ENCODE measurements around the gene ESYT1.
A peak's percentile ranks its signal among the peaks of the same experiment; 100 is the strongest.

Gene ESYT1

DNA sequence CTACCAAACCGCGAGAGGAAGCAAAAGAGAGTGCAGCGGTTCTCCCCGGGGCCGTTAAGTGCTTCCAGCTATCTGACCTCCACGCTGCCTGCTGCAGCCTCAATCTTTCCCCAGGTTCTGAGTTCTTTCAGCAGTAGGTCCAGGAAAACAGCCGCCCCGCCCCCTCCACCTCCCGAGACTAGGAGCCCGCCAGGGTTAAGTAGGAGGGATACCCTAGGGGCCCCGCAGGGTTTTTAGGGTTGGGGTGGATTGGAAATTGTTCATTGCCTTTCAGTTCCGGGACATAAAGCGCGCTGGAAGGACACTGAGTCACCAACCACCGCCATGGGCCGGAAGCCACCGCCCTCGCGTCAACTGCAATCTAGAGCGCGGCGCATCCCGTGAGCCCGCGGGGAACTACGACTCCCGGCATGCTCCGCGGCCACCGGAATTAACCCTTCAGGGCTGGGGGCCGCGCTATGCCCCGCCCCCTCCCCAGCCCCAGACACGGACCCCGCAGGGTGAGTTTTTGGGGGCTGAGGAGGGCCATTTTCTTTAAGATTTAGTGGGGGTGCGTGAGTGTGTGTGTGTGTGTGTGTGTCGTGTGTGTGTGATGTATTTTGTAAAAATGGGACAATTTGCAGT is 24.2 kb downstream of the ESYT1 start, which contains the start of gene MYL6B:
TSS of gene MYL6B (plus strand) at position 456 of the 624 bp plus-strand sequence. CDS start 1,332 bp downstream, outside the sequence.
- TF ChIP-seq, protein P1, sequence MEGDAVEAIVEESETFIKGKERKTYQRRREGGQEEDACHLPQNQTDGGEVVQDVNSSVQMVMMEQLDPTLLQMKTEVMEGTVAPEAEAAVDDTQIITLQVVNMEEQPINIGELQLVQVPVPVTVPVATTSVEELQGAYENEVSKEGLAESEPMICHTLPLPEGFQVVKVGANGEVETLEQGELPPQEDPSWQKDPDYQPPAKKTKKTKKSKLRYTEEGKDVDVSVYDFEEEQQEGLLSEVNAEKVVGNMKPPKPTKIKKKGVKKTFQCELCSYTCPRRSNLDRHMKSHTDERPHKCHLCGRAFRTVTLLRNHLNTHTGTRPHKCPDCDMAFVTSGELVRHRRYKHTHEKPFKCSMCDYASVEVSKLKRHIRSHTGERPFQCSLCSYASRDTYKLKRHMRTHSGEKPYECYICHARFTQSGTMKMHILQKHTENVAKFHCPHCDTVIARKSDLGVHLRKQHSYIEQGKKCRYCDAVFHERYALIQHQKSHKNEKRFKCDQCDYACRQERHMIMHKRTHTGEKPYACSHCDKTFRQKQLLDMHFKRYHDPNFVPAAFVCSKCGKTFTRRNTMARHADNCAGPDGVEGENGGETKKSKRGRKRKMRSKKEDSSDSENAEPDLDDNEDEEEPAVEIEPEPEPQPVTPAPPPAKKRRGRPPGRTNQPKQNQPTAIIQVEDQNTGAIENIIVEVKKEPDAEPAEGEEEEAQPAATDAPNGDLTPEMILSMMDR (IDR thresholded peaks at IDR 0.05): no peak
- Histone ChIP-seq H3K27me3 (ENCODE audit: control insufficient read depth, insufficient read depth, low read length) (no peaks in the 10 kb centered on the region), H3K9ac (peak within 1 kb of the TSS; percentile 85), H3K36me3 (ENCODE audit: control insufficient read depth, insufficient read depth, low read length) (no peaks in the 10 kb centered on the region), H3K4me2 (ENCODE audit: low read length) (peak within 1 kb of the TSS; percentile 83), H3K4me3 (ENCODE audit: low read depth, low read length) (peak within 1 kb of the TSS; percentile 82), H3K4me1 (peaks cover 14% of the 10 kb centered on the region), H2AFZ (peak within 1 kb of the TSS; percentile 88), H3K9me3 (ENCODE audit: control insufficient read depth, low read length) (no peaks in the 10 kb centered on the region), H3K27ac (peak within 1 kb of the TSS; percentile 95), H3K79me2 (no peaks in the 10 kb centered on the region)

DNA sequence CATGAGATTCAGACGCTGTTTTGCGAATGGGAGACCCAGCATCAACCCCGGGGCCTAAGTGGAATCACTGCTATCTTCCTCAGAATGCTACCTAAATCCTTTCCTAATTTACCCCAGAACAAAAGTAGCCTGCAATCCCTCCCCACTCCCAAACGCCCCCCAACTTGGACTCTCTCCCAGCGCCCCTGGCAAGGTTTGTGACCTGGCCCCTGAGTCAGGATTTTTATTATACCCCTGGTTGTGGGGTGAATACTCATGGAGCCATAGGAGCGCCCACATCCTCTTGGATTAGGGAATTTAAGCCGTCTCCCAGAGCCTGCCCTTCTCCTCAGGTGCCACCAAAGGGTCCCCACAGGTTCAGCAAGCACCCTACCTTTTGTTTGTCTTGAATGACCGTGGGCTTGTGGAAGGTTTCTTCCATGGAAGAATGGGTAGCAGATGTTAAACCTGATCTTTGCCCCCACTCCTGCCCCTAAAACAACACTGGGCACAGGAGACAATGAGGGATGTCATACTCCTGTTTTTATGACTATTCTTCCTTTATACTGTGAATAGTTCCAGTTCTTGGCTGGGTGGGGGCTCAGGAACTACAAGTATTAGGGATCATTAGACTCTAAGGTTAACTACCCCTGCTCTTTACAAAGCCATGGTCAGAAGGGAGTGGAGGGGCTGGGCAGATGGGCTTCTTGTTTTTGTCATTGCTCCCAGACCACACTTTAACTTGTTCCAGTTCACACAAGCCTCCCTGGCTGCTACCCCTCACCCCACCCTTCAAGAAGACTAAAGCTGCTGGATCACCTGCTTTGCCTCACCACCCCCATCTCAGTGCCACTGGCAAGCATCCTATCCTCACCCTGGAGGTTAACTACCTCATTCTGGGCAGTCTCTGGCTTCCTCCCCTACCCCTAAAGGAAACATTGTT is 24.9 kb downstream of the ESYT1 start:
- Histone ChIP-seq H3K27ac (peak overlapping the region; percentile 95), H3K4me1 (peaks cover 18% of the 10 kb centered on the region)

DNA sequence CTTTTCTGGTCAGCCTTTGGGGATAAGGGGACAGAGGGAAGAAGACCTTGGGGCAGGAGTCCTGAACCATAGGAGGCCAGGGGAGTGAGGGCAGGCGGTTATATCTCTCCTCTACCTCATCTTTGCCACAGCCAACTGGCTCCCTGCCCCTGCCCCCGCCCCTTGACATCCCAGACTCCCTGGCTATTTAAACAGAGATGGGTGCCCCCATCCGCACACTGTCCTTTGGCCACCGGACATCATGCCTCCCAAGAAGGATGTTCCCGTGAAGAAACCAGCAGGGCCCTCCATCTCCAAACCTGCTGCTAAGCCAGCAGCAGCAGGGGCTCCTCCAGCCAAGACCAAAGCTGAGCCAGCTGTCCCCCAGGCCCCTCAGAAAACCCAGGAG is 25.6 kb downstream of the ESYT1 start:
- no peaks in the 10 kb centered on the region for H3K36me3 ChIP-seq (ENCODE audit: control insufficient read depth, insufficient read depth, low read length)
- peaks cover 18% of the 10 kb centered on the region for H3K4me1 ChIP-seq
- no peak overlapping the region for H3K27ac ChIP-seq
- H3K4me3 ChIP-seq (ENCODE audit: low read depth, low read length): peak overlapping the region; percentile 82
- H3K9me3 ChIP-seq (ENCODE audit: control insufficient read depth, low read length): no peaks in the 10 kb centered on the region
- no peak overlapping the region for H2AFZ ChIP-seq
- H3K9ac ChIP-seq: no peak overlapping the region
- peaks cover 5% of the 10 kb centered on the region for H3K79me2 ChIP-seq
- peak overlapping the region; percentile 83 for H3K4me2 ChIP-seq (ENCODE audit: low read length)
- TF ChIP-seq, protein P1 (IDR thresholded peaks at IDR 0.05): no peak
- no peaks in the 10 kb centered on the region for H3K27me3 ChIP-seq (ENCODE audit: control insufficient read depth, insufficient read depth, low read length)

More for the DNA sequence above, 24.9 kb downstream of the ESYT1 start:
- Histone ChIP-seq H3K79me2 (no peaks in the 10 kb centered on the region), H3K9ac (no peak overlapping the region), H3K4me3 (ENCODE audit: low read depth, low read length) (peak overlapping the region; percentile 82), H3K36me3 (ENCODE audit: control insufficient read depth, insufficient read depth, low read length) (no peaks in the 10 kb centered on the region), H3K4me2 (ENCODE audit: low read length) (peak overlapping the region; percentile 83), H3K9me3 (ENCODE audit: control insufficient read depth, low read length) (no peaks in the 10 kb centered on the region), H2AFZ (peak overlapping the region; percentile 88), H3K27me3 (ENCODE audit: control insufficient read depth, insufficient read depth, low read length) (no peaks in the 10 kb centered on the region)
- TF ChIP-seq, protein P1 (IDR thresholded peaks at IDR 0.05): no peak

DNA sequence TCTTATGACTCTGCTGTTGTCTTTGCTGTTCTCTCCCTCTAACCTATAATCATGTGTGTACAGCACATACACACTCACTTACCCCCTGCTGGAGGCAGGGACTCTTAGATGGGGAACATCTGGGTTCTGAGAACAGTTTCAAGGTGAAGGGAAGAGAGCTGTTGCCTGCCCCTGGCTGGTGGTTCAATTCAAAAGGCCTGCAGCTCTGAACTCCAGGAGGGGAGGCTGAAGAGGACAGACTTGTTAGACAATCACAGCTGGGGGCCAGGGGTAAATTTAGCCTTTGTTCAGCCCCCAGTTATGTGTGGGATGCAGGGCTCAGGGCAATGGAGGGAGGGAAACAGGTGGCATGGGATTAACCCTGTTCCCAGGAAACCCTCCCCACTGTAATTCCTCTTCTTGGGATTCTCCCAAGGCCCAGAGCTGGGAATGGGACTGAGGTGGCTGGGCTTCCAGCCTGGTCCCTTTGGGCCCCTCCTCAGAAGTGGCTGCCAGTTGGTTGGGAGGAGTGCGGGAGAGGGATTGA is 26.2 kb downstream of the ESYT1 start:
- no peak overlapping the region for H3K27ac ChIP-seq
- H3K9ac ChIP-seq: no peak overlapping the region
- H3K4me1 ChIP-seq: peaks cover 21% of the 10 kb centered on the region
- no peak overlapping the region for H2AFZ ChIP-seq
- H3K27me3 ChIP-seq (ENCODE audit: control insufficient read depth, insufficient read depth, low read length): no peaks in the 10 kb centered on the region
- H3K9me3 ChIP-seq (ENCODE audit: control insufficient read depth, low read length): no peaks in the 10 kb centered on the region
- H3K4me2 ChIP-seq (ENCODE audit: low read length): no peak overlapping the region
- H3K36me3 ChIP-seq (ENCODE audit: control insufficient read depth, insufficient read depth, low read length): no peaks in the 10 kb centered on the region
- TF ChIP-seq, protein P1 (IDR thresholded peaks at IDR 0.05): no peak
- H3K4me3 ChIP-seq (ENCODE audit: low read depth, low read length): no peak overlapping the region
- H3K79me2 ChIP-seq: peaks cover 11% of the 10 kb centered on the region
